ENCODE data around the gene ALK.
A peak's percentile ranks its signal among the peaks of the same experiment; 100 is the strongest.

Gene ALK

DNA sequence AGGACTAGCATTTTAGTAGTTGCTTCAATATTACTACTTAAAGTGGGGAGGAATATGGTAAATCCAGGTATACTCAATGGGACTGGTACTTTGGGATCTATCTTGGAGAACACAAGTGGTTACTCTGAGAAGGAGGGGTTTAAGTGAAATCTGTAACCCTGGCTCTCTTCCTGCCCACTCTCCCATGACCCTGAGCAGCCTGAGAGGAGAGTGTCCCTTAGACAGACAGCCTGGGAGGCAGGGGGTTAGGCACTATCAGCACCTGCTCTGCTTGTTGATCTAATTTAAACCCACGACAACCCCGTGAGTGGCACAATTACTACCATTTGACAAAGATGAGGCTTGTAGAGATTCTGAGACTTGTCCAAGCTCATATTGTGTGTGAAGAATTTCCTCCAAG lies 395.5 kb downstream of the ALK start:
- no peak for DNase-seq

DNA sequence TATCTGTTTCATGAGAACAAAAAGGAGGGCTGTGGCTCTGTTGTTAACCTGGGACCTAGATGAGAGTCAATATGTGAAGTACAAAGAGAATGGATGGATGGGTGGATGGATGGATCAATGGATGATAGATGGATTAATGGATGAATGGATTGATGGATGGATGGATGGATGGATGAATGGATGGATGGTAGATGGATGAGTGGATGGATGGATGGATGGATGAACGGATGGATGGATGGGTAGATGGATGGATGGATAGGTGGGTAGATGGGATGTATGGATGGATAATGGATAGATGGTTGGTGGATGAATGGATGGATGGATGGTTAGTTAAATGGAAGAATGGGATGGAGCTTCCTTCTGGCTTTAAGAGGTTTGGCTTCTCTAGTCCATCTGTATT lies 396.7 kb downstream of the ALK start:
- DNase-seq, result no peak

DNA sequence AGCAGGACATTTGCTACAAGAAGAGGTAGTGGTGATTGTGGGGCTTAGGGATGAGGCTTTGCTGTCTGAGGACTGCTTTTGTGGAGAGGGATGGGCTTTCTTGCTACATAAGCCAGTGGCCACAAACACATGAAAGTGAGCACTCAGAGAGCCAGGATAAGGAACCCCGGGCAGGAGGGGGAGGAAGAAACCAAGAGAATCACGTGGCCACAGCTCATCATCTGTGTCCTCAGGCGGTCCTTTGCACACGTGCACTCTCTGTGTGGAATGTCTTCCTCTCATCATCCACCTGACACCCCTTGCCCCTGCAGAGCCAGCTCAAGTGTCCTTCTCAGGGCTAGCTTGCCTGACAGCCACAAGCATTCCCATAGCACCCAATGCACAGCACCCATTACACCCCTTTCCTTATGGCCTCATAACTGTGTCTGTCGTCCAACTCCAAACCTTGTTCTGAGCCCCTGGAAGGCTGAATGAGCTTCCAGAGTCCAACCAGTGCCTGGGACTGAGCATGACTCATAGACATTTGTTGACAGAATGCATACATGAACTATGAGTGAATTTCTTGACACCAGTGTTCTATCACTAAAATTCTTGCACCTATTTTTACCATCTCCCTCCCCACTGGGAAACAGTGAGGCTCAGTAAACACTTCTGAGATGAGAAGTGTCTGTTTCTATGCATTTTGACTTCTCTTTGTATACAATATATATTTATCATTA lies 398.3 kb downstream of the ALK start:
- peak; percentile 4 for DNase-seq

DNA sequence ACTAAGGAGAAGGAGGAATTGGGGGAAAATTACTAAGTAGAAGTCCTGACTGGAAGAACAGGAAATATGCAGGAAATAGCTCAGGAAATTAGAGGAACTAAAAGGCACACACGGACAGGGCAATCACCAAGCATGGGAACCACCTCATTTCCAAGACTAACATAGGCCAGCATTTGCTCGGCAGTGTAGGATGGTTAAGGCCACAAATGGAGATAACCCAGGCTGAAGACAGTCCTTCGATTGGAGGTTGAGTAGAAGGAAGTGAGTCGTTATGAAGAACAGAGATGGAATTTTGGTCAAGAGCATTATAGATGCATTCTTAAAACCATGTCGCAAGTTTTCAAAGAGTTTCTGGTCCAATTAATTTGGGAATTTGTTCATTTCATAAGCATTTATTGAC lies 401.4 kb downstream of the ALK start:
- no peak for DNase-seq

DNA sequence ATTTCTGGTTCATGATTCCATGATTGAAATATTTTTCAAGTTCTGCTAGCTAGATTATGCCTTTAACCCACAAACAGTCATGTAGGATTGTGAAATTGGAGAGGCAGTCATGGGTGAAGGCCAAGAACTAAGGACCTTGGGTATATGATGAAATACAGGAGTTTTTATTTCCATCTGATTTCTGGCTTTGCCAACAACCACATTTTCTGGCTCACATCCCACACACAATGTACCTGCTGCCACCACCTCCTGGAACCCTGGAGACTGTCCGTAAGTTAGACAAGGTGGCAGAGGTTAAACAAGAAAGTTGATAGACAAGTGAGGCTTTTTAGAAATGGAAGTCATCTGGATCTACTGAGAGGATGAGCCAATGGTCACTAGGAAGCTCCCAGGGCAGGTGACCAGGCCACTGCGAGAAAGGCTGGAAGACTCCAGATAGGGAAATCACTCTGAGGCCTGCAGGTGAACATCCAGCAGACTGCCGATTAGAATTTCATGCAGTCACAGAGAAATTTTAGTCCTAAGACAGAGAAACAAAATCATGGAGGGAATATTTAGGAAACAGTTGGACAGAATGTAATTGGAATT lies 402.0 kb downstream of the ALK start:
- no peak for DNase-seq

DNA sequence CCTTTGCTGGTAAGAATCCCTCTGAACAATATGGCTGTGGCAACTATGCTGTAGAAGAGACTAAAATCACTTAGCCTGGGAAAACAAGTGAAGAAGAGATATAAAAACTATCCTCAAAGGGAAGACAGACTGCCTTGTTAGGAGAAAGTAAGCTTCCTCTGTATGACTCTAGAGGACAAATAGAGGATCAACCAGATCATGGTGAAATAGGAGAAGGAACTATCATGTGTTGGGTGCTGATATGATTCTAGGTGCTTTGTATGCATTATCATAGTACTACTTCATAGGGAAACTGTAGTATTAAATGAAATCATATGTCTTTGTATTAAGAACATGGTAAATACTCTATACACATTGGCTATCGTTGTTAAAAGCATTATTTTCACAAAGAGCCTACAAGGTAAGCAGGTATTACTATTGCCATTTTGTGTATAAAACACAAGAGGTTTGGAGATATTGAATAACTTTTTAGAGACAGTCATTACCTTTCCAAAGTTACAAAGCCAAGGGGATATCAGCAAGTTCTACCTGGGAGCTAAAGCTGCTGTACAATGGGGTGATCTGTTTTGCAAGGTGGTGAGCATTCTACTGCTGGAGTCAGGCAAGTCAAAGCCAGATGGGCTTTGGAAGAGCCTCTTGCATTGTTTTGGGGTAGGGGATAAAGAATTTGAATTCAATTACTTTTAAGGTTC lies 402.6 kb downstream of the ALK start:
- no peak for DNase-seq

DNA sequence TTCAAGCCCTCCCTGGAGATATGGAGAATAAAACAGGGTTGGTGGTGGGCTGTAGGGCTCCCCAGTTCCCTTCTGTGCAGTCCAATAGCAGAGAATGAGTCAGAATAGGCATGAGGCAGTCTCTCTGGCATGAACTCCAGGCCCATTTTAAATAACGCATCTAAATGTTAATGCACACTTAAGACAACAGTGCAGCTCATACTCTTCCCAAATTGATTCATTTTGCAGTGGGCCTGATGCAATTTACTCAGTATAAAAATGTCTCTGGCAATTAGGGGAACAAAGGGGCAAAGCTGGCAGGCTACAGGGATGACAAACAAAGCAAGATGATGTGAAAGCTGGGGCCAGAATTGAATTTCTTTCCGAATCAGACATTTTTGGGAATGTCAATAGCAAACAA lies 403.4 kb downstream of the ALK start:
- DNase-seq, result no peak

DNA sequence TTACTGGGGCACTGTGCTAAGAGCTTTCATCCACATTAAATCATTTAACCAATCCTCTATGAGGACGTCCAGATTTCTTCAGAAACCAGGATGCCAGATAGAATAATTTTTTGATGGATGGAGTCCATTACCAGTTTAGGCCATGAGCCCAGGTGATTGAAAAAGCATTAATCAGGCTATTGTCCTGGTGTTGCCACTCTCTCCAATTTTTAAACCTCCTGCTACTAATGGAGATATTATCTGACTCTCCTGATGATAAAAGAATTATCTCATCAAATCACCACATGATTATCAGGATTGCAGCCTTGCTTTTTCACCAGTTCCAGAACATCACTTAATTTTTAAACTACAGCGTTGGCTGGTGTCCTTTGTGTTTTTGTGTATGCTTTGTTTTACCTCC lies 404.0 kb downstream of the ALK start:
- DNase-seq, result no peak

DNA sequence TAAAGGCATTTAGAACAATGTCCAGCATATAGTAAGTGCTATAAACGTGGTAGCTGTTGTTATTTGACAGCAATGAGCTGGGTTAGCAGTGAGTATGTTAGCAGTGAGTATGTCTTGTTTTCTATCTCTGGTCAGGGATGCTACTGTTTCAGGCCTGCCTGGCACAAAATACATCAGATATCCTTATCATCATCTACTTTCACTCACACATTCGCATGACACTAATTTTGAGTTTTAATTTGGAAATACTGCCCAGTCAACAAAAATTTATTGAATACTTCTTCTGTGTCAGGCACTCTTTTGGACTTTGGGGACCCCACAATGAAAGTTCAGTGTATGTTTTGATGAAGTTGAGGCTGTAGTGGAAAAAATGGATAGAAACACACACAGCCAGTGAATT lies 404.6 kb downstream of the ALK start:
- DNase-seq, result no peak

DNA sequence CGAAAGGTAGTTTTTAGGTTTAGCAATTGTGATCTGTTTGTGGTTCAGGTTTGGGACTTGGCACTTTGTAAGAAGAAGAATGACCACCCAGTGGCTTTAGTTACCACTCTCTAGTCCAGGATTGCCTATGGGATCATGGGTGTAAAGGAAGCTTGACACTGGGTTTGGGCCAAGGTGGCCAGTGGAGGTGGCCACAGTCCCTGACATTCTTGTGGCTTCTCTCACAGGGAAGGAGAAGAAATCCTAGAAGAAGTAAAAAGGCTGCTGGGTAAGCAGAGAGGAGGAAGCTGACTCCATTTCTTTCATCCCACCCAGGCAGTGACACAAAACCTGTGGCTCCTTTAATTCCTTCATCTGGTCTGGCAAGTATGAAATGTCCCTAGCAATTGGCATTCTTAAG lies 411.5 kb downstream of the ALK start:
- no peak for DNase-seq

DNA sequence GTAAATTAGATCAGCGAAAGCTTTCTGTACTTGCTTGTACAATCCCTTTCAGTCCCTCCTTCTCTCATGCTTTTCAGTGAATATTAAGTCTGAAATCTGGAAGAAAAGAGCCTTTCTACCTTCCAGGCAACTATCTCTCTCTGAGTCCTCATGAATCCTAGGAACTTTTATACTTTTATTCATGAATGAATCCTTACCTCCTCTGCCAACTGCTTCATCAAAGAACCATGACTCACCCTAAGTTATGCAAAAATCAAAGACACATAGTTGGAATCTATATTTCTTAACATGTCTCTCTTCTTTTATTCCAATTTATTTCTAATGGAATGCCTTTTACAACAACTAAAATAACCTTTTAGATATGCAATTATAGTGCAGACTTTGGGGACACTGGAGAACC lies 412.0 kb downstream of the ALK start:
- no peak for DNase-seq

DNA sequence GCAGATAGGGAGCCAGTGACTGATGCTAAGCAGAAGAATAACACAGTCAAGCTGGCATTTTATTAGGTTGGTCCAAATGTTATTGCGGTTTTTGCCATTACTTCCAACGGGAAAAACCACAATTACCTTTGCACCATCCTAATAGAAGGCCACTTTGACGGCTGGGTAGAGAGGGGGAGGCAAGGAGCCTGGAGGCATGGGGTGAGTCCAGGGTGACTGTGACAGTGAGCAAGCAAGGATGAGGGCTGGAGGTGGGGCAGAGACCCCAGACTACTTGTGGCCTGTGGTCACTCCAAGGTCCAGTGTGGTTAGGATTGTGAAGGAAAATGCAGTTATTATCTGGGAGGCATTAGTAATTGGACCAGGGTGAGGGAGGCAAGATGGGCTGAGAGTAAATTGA lies 416.6 kb downstream of the ALK start:
- no peak for DNase-seq

DNA sequence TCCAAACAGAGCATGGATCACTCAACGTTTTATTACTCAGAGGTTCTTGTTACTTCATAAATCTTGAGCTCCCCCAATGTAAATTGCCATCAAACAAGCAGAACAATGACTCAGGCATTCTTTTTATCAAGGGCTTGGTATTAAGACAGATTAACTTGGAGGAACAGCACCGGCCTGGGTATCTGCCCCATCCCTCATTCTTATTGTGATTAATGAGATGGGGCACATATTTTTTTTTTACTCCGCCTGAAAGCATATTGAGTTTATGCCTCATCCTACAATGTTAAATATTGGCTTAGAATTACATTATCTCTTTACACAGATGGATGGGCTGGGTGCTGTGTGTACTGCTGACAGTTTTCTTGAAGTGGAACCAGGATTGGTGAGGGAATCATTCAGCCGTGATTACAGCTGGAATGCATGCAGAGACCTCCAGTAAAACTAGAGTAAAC lies 418.9 kb downstream of the ALK start:
- no peak for DNase-seq

DNA sequence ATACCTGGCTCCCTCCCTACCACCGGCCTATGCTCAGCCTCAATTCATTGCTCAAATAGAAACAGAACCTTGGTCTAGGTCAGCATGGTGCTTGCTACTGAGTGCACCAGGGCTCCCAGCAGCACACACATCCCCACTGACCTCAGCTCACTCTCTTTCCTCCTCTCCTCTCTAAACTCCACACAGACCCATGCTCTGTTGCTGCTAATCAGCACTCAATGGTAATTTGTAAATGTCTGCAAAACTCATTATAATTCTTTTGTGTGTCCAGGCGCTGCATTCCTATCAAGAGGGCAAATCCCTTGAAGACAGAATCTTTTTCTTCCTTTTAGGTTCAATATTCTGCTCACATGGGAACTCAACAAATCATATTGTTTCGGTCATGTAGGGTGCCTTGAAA lies 424.0 kb downstream of the ALK start:
- DNase-seq, result no peak

DNA sequence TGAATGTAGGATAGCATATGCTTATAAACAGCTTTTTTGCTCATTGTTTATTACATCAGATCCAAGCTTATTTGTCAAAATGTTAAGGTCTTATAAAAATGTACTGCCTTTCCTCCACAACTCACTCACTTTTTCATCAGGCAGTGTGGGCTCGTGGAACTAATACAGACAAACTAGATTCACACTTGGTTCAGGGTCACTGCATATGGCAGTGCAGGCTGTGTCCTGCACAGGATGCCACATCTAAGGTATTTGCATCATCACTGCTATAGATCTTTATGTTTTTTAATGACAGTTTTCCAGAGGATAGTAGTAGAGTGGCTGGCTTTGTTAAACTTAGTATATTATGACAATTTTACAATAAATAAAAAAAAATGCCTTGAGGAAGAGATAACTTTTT lies 425.2 kb downstream of the ALK start:
- no peak for DNase-seq

DNA sequence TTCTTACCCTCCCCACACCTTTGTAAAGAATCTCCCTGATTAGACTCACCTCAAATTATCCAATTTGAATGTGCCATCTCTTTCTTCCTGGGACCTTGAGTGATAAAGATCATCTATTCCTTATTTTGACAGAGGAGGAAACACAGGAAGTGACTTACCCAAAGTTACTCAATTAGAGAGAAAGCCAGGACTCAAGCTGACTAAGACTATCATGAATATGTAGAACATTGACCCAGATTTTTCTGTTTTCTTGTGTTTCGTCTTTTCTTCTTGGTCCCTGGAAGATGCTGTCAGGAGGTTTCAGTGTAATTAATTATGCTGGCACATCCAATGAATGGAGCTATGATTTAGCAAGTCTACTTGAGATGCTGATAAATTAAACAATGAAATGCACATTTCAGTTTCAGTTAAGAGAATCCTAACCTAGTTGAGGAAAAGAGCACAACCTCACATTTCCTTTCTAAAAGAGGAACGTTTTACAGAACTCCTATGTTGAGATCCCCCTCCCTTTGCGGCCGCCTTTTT lies 425.8 kb downstream of the ALK start:
- DNase-seq, result no peak

DNA sequence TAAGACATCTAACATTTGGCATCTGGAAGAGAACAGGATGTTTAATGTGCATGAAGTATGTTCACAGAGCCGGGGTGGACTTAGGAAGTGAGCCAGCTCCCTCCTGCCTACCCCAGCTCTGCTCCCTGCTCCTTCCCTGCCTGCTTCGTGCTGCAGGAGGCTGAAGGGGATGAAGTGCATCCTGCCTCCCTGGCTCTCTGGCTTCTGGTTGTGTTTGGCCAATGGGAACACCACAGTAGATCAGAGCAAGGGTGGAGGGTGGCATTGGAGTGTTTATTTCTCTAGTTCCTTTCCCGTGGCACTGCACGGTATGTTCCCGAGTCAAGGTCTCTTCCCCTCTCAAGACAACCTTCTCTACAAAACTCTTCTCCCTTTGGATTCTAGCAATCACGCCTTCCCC lies 426.3 kb downstream of the ALK start:
- DNase-seq, result no peak

DNA sequence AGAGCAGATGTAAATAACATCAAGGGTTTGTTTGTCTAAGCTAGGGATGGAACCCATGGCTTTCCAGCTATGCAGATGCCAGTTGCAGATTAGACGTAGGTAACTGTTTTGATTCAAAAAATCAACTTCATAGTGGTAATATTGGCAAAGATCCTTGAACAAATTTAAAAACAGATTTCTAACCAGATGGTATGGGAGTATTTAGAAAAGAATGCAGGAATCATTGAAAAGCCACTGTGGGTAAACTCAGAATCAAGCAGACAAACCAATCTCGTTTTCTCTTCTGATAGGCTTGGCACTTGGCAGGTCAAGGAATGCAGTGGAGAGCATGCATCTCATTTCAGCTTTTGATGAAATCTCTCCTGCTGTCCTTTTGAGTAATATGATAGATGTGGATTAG lies 428.7 kb downstream of the ALK start:
- DNase-seq, result no peak

DNA sequence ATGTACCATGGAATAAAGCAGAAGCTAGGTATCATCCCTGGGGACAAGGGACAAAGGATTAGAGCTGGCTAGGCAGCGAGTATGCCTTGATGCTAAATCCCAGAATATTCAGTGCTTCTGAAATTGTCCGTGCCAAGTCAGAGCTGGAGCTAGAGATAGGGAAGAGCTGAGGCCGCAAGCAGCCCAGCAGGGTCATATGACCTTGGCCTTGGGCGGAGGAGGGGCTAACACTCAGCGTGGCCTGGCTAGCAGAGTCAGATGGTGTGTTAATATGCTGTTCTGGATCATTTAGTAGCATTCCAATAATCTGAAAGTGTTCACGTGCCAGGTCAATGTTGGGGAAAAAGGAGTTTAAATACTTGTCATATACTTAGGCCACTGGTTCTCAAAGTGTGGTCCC lies 431.3 kb downstream of the ALK start:
- peak; percentile 33 for DNase-seq

DNA sequence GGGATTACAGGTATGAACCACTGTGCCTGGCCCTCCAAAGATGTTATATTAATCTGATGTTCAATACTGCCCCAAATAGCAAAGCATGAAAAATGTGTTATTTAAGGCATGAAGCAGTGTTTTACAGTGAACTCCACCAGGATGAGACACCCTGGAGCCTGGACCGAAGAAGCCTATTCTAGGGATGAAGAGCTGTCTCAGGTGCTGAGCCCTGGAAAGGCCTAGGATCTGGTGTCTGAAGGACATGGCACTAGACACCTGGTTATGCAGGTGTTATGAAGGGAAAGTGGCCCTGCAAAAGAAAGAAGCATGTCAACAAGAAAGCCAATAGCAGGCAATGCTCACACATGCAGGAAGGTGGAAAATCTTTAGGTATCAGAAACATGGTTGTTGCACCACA lies 431.8 kb downstream of the ALK start:
- DNase-seq, result no peak

DNA sequence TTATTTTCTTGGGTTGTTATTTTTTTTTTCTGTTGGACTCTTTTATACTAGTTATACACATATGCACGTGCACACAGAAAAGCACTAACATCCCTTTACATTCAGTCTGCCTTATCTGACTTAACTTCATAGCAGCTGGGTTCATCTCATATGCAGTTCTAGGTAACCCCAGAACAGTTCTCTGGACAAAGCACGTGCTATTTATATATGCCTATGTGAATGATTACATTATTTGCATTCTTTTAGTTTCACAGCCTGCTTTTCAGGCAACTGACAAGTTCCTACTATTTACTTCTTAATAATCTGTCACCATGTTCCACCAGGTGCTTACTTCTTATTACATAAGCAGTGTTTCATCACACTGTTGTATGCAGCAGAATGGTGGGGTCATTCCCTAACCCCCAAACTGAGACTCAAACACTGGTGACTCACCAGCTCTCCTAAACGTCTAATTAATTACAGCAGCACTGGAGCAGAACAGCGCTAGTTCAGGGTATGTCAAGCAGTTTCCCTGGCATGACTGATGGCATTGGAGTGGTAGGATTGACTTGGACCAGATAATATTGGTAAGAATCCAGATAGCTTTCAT lies 433.3 kb downstream of the ALK start:
- no peak for DNase-seq

DNA sequence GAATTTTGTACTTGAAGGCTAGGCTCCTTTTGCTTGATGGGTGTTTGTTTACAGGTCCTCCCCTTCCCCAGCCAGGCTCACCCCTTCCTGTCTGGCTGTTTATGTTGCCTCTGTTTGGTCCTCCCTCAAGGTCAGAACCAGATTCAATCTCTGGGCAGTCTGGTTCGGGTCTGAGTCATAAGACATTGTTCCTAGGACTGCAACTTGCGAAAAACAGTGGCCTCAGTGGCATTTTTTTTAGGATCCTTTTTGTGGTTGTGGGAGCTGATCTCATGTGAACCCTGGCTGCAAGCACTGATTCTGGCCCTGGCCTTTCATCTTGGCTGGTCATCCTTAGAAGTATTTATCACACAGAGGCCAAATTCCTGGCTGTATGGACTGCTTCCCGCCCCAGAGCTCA lies 435.8 kb downstream of the ALK start:
- DNase-seq, result no peak

DNA sequence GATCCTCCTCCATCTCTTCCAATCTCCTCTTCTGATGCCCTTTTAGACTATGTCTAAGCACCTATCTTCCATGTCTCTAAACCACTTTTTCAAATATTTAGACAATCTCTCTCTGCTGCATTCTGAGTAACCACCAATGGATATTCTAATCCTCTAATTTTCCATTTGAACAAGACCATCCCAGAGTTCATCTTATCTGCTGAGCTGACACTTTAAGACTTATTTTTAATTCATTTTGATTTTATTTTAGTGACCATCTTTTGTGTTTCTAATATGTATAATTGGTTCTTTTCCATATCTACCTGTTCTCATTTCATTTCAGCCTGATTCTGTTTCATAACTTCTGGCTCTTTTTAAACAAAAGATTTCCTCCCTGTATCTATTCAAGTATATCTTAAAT lies 436.3 kb downstream of the ALK start:
- DNase-seq, result no peak

DNA sequence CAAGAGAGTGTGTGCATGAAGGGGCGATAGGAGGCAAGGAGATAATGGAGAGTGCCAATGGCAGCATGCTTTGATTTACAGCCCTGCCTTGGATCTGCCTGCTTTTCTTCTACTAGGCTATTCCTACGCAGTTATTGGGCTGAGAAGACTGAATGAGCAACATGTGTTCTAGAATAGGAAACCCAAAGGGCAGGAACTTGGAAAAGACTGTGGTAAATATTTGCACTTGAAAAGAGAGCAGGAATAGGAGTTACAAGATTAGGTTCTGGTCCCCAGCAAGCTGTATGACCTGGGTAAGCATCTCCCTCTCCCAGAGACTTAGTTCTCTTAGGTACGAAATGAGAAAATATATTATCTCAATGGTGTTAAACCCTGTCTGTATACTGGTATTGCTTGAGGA lies 438.5 kb downstream of the ALK start:
- no peak for DNase-seq
